SK-N-SH treated with all-trans-retinoic acid at 6 μM for 48 hours (cell line): ENCODE results near the gene PRMT9.

ENCODE experiments used
- ATAC-seq: fragments of 200-7000 bp; cut with Tn5 transposase; 3 replicates; pipeline ENCODE4 v1.9.1; 2020; ENCODE audit warnings: mild to moderate bottlenecking, moderate library complexity
- ARNTL ChIP-seq: fragments of 450-650 bp; formaldehyde crosslinking; IDR thresholded peaks from 2 replicates; pipeline ENCODE4 v1.5.0; 2020; ENCODE audit warnings: low read depth, mild to moderate bottlenecking, moderate library complexity, borderline replicate concordance
- BACH2 ChIP-seq: fragments of 250-450 bp; sonication (Bioruptor Pico); IDR thresholded peaks from 2 replicates; pipeline ENCODE4 v1.9.0; 2021; ENCODE audit warnings: mild to moderate bottlenecking, borderline replicate concordance
- CSDC2 ChIP-seq: fragments of 250-450 bp; sonication (Bioruptor Pico); IDR thresholded peaks from 2 replicates; pipeline ENCODE4 v1.5.0; 2020; ENCODE audit warnings: mild to moderate bottlenecking, moderate library complexity
- ESRRG ChIP-seq: fragments of 250-450 bp; sonication (Bioruptor Pico); IDR thresholded peaks from 2 replicates; pipeline ENCODE4 v1.6.1; 2021; ENCODE audit warnings: mild to moderate bottlenecking
- GLIS3 ChIP-seq: fragments of 250-450 bp; sonication (Bioruptor Pico); IDR thresholded peaks from 2 replicates; pipeline ENCODE4 v1.5.0; 2020; ENCODE audit warnings: mild to moderate bottlenecking, moderate library complexity
- ISL1 ChIP-seq: fragments of 250-450 bp; sonication (Bioruptor Pico); IDR thresholded peaks from 2 replicates; pipeline ENCODE4 v2.1.2; 2022; ENCODE audit warnings: mild to moderate bottlenecking, moderate library complexity
- PPARA ChIP-seq: fragments of 250-450 bp; sonication (Bioruptor Pico); IDR thresholded peaks from 2 replicates; pipeline ENCODE4 v1.5.0; 2020; ENCODE audit warnings: mild to moderate bottlenecking, borderline replicate concordance
- RARB ChIP-seq: fragments of 250-450 bp; sonication (Bioruptor Pico); IDR thresholded peaks from 2 replicates; pipeline ENCODE4 v1.8.0; 2021; ENCODE audit warnings: mild to moderate bottlenecking, moderate library complexity
- SNAI2 ChIP-seq: fragments of 250-450 bp; sonication (Bioruptor Pico); IDR thresholded peaks from 2 replicates; pipeline ENCODE4 v1.5.0; 2020; ENCODE audit warnings: mild to moderate bottlenecking, moderate library complexity
- TCF4 ChIP-seq: fragments of 250-450 bp; sonication (Bioruptor Pico); IDR thresholded peaks from 2 replicates; pipeline ENCODE4 v1.8.0; 2021; ENCODE audit warnings: mild to moderate bottlenecking, moderate library complexity, borderline replicate concordance
- TOX ChIP-seq: fragments of 250-450 bp; sonication (Bioruptor Pico); IDR thresholded peaks from 2 replicates; pipeline ENCODE4 v1.8.0; 2021; ENCODE audit warnings: mild to moderate bottlenecking, moderate library complexity, borderline replicate concordance
- ZC3H10 ChIP-seq: fragments of 250-450 bp; sonication (Bioruptor Pico); IDR thresholded peaks from 2 replicates; pipeline ENCODE4 v1.5.1; 2021; ENCODE audit warnings: mild to moderate bottlenecking, moderate library complexity
- ZFP3 ChIP-seq: fragments of 250-450 bp; sonication (Bioruptor Pico); IDR thresholded peaks from 2 replicates; pipeline ENCODE4 v1.5.0; 2020; ENCODE audit warnings: mild to moderate bottlenecking, moderate library complexity
- ZFP30 ChIP-seq: fragments of 450-650 bp; formaldehyde crosslinking; IDR thresholded peaks from 2 replicates; pipeline ENCODE4 v1.5.0; 2022; ENCODE audit warnings: mild to moderate bottlenecking, moderate library complexity
- ZNF565 ChIP-seq: fragments of 450-650 bp; formaldehyde crosslinking; conservative IDR thresholded peaks from 2 replicates; pipeline ENCODE4 v1.5.0; 2020; ENCODE audit warnings: low read depth, mild to moderate bottlenecking, moderate library complexity
- ZNF70 ChIP-seq: fragments of 450-650 bp; formaldehyde crosslinking; IDR thresholded peaks from 2 replicates; pipeline ENCODE4 v1.5.0; 2020; ENCODE audit warnings: mild to moderate bottlenecking, moderate library complexity
- TF ChIP-seq, protein P1 (sequence below): fragments of 250-450 bp; sonication (Bioruptor Pico); IDR thresholded peaks from 2 replicates; pipeline ENCODE4 v1.5.1; 2020; ENCODE audit warnings: low read depth, mild to moderate bottlenecking, moderate library complexity
- TF ChIP-seq, protein P2 (sequence below): fragments of 250-450 bp; sonication (Bioruptor Pico); IDR thresholded peaks from 2 replicates; pipeline ENCODE4 v1.5.1; 2021; ENCODE audit warnings: mild to moderate bottlenecking, moderate library complexity
- TF ChIP-seq, protein P3 (sequence below): fragments of 250-450 bp; sonication (Bioruptor Pico); IDR thresholded peaks from 2 replicates; pipeline ENCODE4 v1.8.0; 2020; ENCODE audit warnings: mild to moderate bottlenecking, moderate library complexity, borderline replicate concordance
- TF ChIP-seq, protein P4 (sequence below): fragments of 250-450 bp; sonication (Bioruptor Pico); IDR thresholded peaks from 2 replicates; pipeline ENCODE4 v1.8.0; 2021; ENCODE audit warnings: low read depth, mild to moderate bottlenecking, moderate library complexity, borderline replicate concordance
- TF ChIP-seq, protein P5 (sequence below): fragments of 250-450 bp; sonication (Bioruptor Pico); IDR thresholded peaks from 2 replicates; pipeline ENCODE4 v1.5.0; 2020; ENCODE audit warnings: mild to moderate bottlenecking, moderate library complexity

The PRMT9 gene

DNA sequence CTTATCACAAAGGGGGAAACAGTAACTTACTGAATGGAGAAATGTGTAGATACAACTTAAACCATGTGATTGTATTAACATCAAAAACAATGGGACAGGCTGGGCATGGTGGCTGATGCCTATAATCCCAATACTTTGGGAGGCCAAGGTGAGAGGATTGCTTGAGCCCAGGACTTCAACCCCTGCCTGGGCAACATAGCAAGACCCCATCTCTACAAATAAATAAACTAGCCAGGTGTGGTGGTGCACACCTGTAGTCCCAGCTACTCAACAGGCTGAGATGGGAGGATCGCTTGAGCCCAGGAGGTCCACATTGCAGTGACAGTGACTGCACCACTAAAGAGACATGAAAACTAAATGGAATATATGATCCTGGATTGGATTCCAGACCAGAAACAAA, 40.3 kb downstream of the PRMT9 start:
- TF ChIP-seq ESRRG (CRISPR knock-in tag) = no peak
- no peak for TF ChIP-seq BACH2 (CRISPR knock-in tag)
- no peak for TF ChIP-seq ZNF565
- no peak for TF ChIP-seq ZFP3
- TF ChIP-seq, all 23 proteins: peak for 0
- no peak for ATAC-seq

DNA sequence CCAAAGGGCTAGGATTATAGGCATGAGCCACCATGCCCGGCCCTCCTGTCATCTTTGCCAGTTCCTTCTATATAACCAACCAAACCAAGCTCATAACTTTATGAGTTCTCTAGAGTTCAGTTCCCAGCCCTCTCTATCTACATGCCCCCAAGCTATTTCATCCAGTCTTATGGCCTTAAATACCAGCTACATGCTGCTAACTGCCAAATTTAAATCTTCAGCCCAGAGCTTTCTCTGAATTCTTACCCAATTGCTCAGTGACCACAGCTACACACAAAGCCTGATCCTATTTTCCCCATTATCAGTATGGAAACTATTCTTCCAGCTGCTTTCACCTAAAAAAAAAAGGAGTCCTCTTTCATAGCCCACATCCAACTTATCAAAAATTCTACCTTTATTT, 43.6 kb downstream of the PRMT9 start:
- TF ChIP-seq, protein P1, sequence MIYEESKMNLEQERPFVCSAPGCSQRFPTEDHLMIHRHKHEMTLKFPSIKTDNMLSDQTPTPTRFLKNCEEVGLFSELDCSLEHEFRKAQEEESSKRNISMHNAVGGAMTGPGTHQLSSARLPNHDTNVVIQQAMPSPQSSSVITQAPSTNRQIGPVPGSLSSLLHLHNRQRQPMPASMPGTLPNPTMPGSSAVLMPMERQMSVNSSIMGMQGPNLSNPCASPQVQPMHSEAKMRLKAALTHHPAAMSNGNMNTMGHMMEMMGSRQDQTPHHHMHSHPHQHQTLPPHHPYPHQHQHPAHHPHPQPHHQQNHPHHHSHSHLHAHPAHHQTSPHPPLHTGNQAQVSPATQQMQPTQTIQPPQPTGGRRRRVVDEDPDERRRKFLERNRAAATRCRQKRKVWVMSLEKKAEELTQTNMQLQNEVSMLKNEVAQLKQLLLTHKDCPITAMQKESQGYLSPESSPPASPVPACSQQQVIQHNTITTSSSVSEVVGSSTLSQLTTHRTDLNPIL (CRISPR knock-in tag) = no peak
- no peak for TF ChIP-seq TOX (CRISPR knock-in tag)
- no peak for ATAC-seq

DNA sequence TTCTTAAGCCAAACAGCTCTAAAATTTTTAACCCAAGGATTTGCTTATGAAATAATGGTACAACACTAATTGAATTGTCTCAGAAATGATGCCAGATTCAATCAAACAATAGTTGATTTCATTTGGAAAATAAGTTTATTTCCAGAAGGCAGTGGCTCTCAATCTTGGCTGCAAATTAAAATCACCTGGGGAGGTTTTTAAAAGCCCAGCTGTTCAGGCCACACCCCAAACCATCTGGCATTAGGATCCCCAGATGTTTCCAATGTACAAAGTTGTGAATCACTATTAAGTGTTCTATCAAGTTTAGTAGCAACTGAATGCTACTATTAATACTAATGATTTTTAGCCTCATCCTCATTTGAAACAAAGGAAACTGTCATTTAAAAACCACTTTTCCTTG, 44.6 kb downstream of the PRMT9 start:
- ATAC-seq = peak; percentile 37; the same call in 1 of the 3 replicates
- TF ChIP-seq, protein P2, sequence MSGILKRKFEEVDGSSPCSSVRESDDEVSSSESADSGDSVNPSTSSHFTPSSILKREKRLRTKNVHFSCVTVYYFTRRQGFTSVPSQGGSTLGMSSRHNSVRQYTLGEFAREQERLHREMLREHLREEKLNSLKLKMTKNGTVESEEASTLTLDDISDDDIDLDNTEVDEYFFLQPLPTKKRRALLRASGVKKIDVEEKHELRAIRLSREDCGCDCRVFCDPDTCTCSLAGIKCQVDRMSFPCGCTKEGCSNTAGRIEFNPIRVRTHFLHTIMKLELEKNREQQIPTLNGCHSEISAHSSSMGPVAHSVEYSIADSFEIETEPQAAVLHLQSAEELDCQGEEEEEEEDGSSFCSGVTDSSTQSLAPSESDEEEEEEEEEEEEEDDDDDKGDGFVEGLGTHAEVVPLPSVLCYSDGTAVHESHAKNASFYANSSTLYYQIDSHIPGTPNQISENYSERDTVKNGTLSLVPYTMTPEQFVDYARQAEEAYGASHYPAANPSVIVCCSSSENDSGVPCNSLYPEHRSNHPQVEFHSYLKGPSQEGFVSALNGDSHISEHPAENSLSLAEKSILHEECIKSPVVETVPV (CRISPR knock-in tag) = no peak
- no peak for TF ChIP-seq RARB
- TF ChIP-seq, protein P3, sequence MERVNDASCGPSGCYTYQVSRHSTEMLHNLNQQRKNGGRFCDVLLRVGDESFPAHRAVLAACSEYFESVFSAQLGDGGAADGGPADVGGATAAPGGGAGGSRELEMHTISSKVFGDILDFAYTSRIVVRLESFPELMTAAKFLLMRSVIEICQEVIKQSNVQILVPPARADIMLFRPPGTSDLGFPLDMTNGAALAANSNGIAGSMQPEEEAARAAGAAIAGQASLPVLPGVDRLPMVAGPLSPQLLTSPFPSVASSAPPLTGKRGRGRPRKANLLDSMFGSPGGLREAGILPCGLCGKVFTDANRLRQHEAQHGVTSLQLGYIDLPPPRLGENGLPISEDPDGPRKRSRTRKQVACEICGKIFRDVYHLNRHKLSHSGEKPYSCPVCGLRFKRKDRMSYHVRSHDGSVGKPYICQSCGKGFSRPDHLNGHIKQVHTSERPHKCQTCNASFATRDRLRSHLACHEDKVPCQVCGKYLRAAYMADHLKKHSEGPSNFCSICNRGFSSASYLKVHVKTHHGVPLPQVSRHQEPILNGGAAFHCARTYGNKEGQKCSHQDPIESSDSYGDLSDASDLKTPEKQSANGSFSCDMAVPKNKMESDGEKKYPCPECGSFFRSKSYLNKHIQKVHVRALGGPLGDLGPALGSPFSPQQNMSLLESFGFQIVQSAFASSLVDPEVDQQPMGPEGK (CRISPR knock-in tag) = no peak
- no peak for TF ChIP-seq ISL1 (CRISPR knock-in tag)
- no peak for TF ChIP-seq SNAI2 (CRISPR knock-in tag)
- TF ChIP-seq, protein P4, sequence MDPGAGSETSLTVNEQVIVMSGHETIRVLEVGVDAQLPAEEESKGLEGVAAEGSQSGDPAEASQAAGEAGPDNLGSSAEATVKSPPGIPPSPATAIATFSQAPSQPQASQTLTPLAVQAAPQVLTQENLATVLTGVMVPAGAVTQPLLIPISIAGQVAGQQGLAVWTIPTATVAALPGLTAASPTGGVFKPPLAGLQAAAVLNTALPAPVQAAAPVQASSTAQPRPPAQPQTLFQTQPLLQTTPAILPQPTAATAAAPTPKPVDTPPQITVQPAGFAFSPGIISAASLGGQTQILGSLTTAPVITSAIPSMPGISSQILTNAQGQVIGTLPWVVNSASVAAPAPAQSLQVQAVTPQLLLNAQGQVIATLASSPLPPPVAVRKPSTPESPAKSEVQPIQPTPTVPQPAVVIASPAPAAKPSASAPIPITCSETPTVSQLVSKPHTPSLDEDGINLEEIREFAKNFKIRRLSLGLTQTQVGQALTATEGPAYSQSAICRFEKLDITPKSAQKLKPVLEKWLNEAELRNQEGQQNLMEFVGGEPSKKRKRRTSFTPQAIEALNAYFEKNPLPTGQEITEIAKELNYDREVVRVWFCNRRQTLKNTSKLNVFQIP = no peak
- TF ChIP-seq CSDC2 (CRISPR knock-in tag) = no peak
- TF ChIP-seq ESRRG (CRISPR knock-in tag) = no peak
- TF ChIP-seq, protein P1 (CRISPR knock-in tag) = no peak
- TF ChIP-seq GLIS3 = no peak
- TF ChIP-seq, protein P5, sequence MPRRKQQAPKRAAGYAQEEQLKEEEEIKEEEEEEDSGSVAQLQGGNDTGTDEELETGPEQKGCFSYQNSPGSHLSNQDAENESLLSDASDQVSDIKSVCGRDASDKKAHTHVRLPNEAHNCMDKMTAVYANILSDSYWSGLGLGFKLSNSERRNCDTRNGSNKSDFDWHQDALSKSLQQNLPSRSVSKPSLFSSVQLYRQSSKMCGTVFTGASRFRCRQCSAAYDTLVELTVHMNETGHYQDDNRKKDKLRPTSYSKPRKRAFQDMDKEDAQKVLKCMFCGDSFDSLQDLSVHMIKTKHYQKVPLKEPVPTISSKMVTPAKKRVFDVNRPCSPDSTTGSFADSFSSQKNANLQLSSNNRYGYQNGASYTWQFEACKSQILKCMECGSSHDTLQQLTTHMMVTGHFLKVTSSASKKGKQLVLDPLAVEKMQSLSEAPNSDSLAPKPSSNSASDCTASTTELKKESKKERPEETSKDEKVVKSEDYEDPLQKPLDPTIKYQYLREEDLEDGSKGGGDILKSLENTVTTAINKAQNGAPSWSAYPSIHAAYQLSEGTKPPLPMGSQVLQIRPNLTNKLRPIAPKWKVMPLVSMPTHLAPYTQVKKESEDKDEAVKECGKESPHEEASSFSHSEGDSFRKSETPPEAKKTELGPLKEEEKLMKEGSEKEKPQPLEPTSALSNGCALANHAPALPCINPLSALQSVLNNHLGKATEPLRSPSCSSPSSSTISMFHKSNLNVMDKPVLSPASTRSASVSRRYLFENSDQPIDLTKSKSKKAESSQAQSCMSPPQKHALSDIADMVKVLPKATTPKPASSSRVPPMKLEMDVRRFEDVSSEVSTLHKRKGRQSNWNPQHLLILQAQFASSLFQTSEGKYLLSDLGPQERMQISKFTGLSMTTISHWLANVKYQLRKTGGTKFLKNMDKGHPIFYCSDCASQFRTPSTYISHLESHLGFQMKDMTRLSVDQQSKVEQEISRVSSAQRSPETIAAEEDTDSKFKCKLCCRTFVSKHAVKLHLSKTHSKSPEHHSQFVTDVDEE = no peak
- no peak for TF ChIP-seq ARNTL
- no peak for TF ChIP-seq ZC3H10 (CRISPR knock-in tag)
- no peak for TF ChIP-seq TCF4 (CRISPR knock-in tag)
- no peak for TF ChIP-seq BACH2 (CRISPR knock-in tag)
- no peak for TF ChIP-seq ZFP30 (CRISPR knock-in tag)
- no peak for TF ChIP-seq ZNF70
- TF ChIP-seq PPARA (CRISPR knock-in tag) = no peak
